HEK293T (cell line): Measurements from ENCODE around the gene ZNF597.

Experiments used
- ARNT ChIP-seq: fragments of 450-650 bp; IDR thresholded peaks from 2 replicates; pipeline ENCODE4 v1.6.1; 2017; ENCODE audit warnings: mild to moderate bottlenecking
- CTBP1 ChIP-seq: fragments of 450-650 bp; IDR thresholded peaks from 2 replicates; pipeline ENCODE4 v1.6.1; 2016; ENCODE audit warnings: borderline replicate concordance
- ELF4 ChIP-seq: fragments of 450-650 bp; IDR thresholded peaks from 2 replicates; pipeline ENCODE4 v1.6.1; 2017; ENCODE audit warnings: antibody characterized with exemption
- FOXK2 ChIP-seq: fragments of 450-650 bp; IDR thresholded peaks from 2 replicates; pipeline ENCODE4 v1.6.1; 2016; ENCODE audit warnings: mild to moderate bottlenecking
- HDGF ChIP-seq: fragments of 450-650 bp; IDR thresholded peaks from 2 replicates; pipeline ENCODE4 v1.6.1; 2017; ENCODE audit warnings: antibody characterized with exemption, borderline replicate concordance
- NFRKB ChIP-seq: fragments of 450-650 bp; IDR thresholded peaks from 2 replicates; pipeline ENCODE4 v1.6.1; 2016; ENCODE audit warnings: mild to moderate bottlenecking, moderate library complexity
- TARDBP ChIP-seq: fragments of 450-650 bp; IDR thresholded peaks from 2 replicates; pipeline ENCODE4 v1.6.1; 2016

DNA sequence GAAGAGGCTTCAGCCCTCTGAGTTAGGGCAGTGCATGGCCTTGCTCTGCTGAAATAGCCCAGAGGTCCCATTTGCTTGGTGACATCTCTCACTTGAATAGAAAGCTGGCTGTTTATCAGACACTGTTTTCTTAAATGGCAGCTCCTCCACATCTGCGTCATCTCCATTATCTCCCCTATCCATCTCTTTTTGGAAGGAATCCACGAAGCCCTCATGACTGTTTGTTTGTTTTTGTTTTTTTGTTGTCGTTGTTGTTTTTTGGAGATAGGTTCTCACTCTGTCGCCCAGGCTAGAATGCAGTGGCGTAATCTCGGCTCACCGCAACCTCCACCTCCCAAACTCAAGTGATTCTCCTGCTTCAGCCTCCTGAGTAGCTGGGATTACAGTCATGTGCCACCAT, 16.8 kb upstream of the ZNF597 start:
- TF ChIP-seq FOXK2 (no peak), NFRKB (no peak), ELF4 (no peak), CTBP1 (no peak), ARNT (no peak), TARDBP (no peak), HDGF (no peak)
